Thyroid gland (tissue), 4 donors: ENCODE results near the gene WDFY4.

ENCODE experiments used
- CTCF ChIP-seq, 6 experiments: fragments of 200-600 bp in 3 of 6; fragments of 450-650 bp in 3 of 6; sonication (generic) in 3 of 6; IDR thresholded peaks; one replicate each; pipeline ENCODE4 v1.5.1; 2016 to 2019; ENCODE audit warnings: antibody characterized with exemption in 6 of 6, mild to moderate bottlenecking in 2 of 6, inconsistent platforms in 1 of 6, moderate library complexity in 1 of 6
- POLR2A ChIP-seq, 2 donors: fragments of 450-650 bp; IDR thresholded peaks; one replicate each; pipeline ENCODE4 v1.6.1; 2017; ENCODE audit warnings: antibody characterized with exemption in 2 of 2, mild to moderate bottlenecking in 2 of 2, moderate library complexity in 1 of 2

DNA sequence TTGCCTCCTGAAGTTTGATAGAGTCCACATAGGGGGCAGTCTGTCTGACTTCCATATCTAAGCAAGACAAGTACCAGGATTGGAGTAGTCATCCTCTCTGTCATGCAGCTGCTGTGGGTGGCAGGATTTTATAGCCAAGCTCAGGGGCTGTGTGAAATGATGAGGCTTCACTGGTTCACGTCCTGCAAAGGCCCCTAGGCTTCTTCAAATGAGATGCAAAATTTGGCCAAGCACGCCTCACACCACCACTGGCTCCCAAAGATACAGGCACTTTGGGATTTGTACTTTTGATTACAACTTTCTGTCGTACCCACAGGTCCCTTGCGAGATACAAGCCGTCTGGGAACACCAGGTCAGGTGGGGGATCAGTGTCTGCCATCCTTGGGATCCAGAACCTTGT is 67.1 kb downstream of the WDFY4 start:
- TF ChIP-seq CTCF (IDR thresholded peaks at IDR 0.05) (no peak), POLR2A (IDR thresholded peaks at IDR 0.05) (no peak)
